CD4-positive, alpha-beta memory T cell (primary cell): ENCODE results near the gene SRR. TPM values are rescaled to one million over a fixed set of nuclear protein-coding genes. Genes with fewer than 3 reads are reported as not detected.

ENCODE experiments used
- CTCF ChIA-PET: fragments of 350-600 bp; sonication (Branson Sonifier 250); formaldehyde crosslinking; loops from one replicate; lab custom pipeline; 2021; ENCODE audit warnings: inconsistent platforms; ENCODE audit not compliant: partially characterized antibody; lab: Charles Lee
- POLR2A ChIA-PET: fragments of 350-600 bp; sonication (Branson Sonifier 250); formaldehyde crosslinking; loops from one replicate; lab custom pipeline; 2021; ENCODE audit not compliant: partially characterized antibody; lab: Charles Lee
- DNase-seq, 5 donors: peaks; one replicate each; pipeline versions ENCODE4 v3.0.0 to v3.0.0-alpha.2; 2020 to 2022; ENCODE audit warnings: mixed read lengths in 1 of 5
- H3K27ac ChIP-seq: one replicate; pipeline ENCODE4 v1.7.0; 2013; ENCODE audit warnings: low read depth, low read length
- H3K27me3 ChIP-seq: 2 replicates; pipeline ENCODE4 v1.7.0; 2013; ENCODE audit warnings: mild to moderate bottlenecking, low read length, moderate library complexity; ENCODE audit not compliant: insufficient read depth
- H3K36me3 ChIP-seq: 2 replicates; pipeline ENCODE4 v1.7.0; 2013; ENCODE audit warnings: mild to moderate bottlenecking, low read length, moderate library complexity; ENCODE audit not compliant: insufficient read depth
- H3K4me1 ChIP-seq: 2 replicates; pipeline ENCODE4 v1.7.0; 2013; ENCODE audit warnings: mild to moderate bottlenecking, low read length, moderate library complexity; ENCODE audit not compliant: insufficient read depth
- H3K4me3 ChIP-seq, 2 donors: one replicate each; pipeline ENCODE4 v1.7.0; 2013; ENCODE audit warnings: low read length in 2 of 2, mild to moderate bottlenecking in 1 of 2
- H3K9me3 ChIP-seq, 2 donors: one replicate each; pipeline ENCODE4 v1.7.0; 2013; ENCODE audit warnings: low read length in 2 of 2, control low read depth in 1 of 2; ENCODE audit not compliant: control insufficient read depth in 1 of 2
- H3K27ac Mint-ChIP-seq, 7 donors: one replicate each; pipeline ENCODE4 v1.8.0; 2020 to 2021; ENCODE audit warnings: mixed read lengths in 7 of 7, mild to moderate bottlenecking in 6 of 7, inconsistent platforms in 3 of 7, moderate library complexity in 3 of 7
- H3K27me3 Mint-ChIP-seq, 2 donors: one replicate each; pipeline ENCODE4 v1.8.0; 2020 to 2021; ENCODE audit warnings: mixed read lengths in 2 of 2
- H3K36me3 Mint-ChIP-seq, 2 donors: one replicate each; pipeline ENCODE4 v1.8.0; 2020 to 2021; ENCODE audit warnings: mixed read lengths in 2 of 2, inconsistent platforms in 1 of 2, mild to moderate bottlenecking in 1 of 2
- H3K4me1 Mint-ChIP-seq, 4 donors: one replicate each; pipeline ENCODE4 v1.8.0; 2020 to 2021; ENCODE audit warnings: mixed read lengths in 4 of 4, mild to moderate bottlenecking in 1 of 4
- H3K4me3 Mint-ChIP-seq, 8 donors: one replicate each; pipeline ENCODE4 v1.8.0; 2020 to 2021; ENCODE audit warnings: mixed read lengths in 8 of 8, mild to moderate bottlenecking in 7 of 8, moderate library complexity in 6 of 8, inconsistent platforms in 3 of 8
- H3K9me3 Mint-ChIP-seq, 8 donors: one replicate each; pipeline ENCODE4 v1.8.0; 2020 to 2021; ENCODE audit warnings: mixed read lengths in 8 of 8, mild to moderate bottlenecking in 5 of 8, inconsistent platforms in 3 of 8, moderate library complexity in 1 of 8
- intact Hi-C: fragments of 100-400 bp; cut with micrococcal nuclease; formaldehyde crosslinking; loops from one replicate; pipeline ENCODE4 v1.15.1; 2023
- polyA plus RNA-seq, 2 donors: library from polyadenylated mRNA; unstranded; fragments of 300-500 nt; fragmentation: Illumina TruSeq; gene quantifications; one replicate each; pipeline ENCODE4 v1.2.3, GENCODE V29; 2021
- total RNA-seq, 2 experiments: library from RNA; stranded (reverse); gene quantifications; one replicate each; pipeline ENCODE4 v1.2.3, GENCODE V29; 2021

SRR gene
- total and polyA plus RNA-seq, 4 experiments from 2014 or later: 5.6 to 13.1 (median 6.8) TPM

DNA sequence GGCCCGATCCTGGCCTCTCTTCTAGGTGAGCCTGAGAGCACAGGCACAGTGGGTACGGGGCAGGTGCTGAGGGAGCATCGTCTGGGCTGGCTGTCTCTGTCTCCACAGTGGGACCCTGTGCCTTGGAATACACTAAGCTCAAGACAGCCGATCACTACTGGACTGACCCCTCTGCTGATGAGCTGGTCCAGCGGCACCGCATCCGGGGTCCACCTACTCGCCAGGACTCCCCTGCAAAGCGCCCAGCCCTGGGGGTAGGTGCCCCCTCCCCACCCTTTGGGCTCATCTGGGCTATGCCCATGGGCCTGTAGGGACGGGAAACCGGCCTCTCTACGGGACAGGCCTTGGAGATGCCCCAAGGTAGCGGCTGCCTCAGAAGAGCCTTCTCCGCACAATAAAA is 59.1 kb downstream of the SRR start:
- DNase-seq: no peak
- no peak overlapping the region for H3K4me3 Mint-ChIP-seq
- Histone ChIP-seq H3K27ac (no peak overlapping the region), H3K36me3 (peaks cover 19% of the 10 kb centered on the region), H3K4me1 (no peaks in the 10 kb centered on the region), H3K4me3 (no peak overlapping the region), H3K9me3 (no peaks in the 10 kb centered on the region), H3K27me3 (no peaks in the 10 kb centered on the region)
- no peaks in the 10 kb centered on the region for H3K4me1 Mint-ChIP-seq
- no peak overlapping the region for H3K27ac Mint-ChIP-seq
- H3K36me3 Mint-ChIP-seq: peaks cover 6 to 35% of the 10 kb centered on the region in 2 donors
- ChIA-PET CTCF (interaction anchor here (1.0 kb wide), 1 partner anchor 24 kb away, joined by 3 read pairs; no protein-coding TSS in a partner anchor), POLR2A (no interaction called here)
- no peaks in the 10 kb centered on the region for H3K9me3 Mint-ChIP-seq
- intact Hi-C loops: no loop called here
- H3K27me3 Mint-ChIP-seq: no peaks in the 10 kb centered on the region

DNA sequence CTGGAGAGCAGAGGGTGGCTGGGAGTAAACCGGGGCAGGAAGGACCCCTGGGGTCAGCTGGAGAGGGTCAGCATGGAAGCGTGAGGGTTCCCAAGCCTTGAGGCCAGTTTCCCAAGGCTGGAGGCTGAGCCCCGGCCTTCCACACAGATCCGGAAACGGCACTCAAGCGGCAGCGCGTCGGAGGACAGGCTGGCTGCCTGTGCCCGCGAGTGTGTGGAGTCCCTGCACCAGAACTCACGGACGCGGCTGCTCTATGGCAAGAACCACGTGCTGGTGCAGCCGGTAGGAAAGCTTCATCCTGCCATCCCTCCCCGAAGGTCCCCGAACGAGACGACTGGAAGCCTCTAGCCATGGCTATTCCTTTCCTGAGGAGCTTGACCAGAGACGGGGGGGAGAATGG is 59.6 kb downstream of the SRR start:
- Mint-ChIP-seq H3K27ac (no peak overlapping the region), H3K9me3 (no peaks in the 10 kb centered on the region), H3K4me3 (no peak overlapping the region), H3K36me3 (peaks cover 8 to 36% of the 10 kb centered on the region in 2 donors), H3K4me1 (no peaks in the 10 kb centered on the region), H3K27me3 (no peaks in the 10 kb centered on the region)
- H3K27ac ChIP-seq: no peak overlapping the region
- no peaks in the 10 kb centered on the region for H3K27me3 ChIP-seq
- DNase-seq: no peak
- CTCF ChIA-PET: interaction anchor here (1.0 kb wide), 1 partner anchor 25 kb away, joined by 3 read pairs; no protein-coding TSS in a partner anchor
- POLR2A ChIA-PET: no interaction called here
- intact Hi-C loops: no loop called here
- H3K4me1 ChIP-seq: no peaks in the 10 kb centered on the region
- H3K4me3 ChIP-seq: no peak overlapping the region
- H3K36me3 ChIP-seq: peaks cover 19% of the 10 kb centered on the region
- no peaks in the 10 kb centered on the region for H3K9me3 ChIP-seq

GRCh38 chr17:2363851-2364762 is 60.4 kb downstream of the SRR start:
- H3K36me3 ChIP-seq: peaks cover 19% of the 10 kb centered on the region
- CTCF ChIA-PET: interaction anchor here (1.0 to 1.7 kb wide), 2 partner anchors 18 to 26 kb away, joined by 3 to 5 read pairs; no protein-coding TSS in a partner anchor
- POLR2A ChIA-PET: no interaction called here
- H3K27me3 ChIP-seq: no peaks in the 10 kb centered on the region
- no peak overlapping the region for H3K27ac ChIP-seq
- no peak overlapping the region for H3K4me3 ChIP-seq
- intact Hi-C loops: no loop called here
- no peak overlapping the region for H3K27ac Mint-ChIP-seq
- no peaks in the 10 kb centered on the region for H3K4me1 Mint-ChIP-seq
- no peaks in the 10 kb centered on the region for H3K27me3 Mint-ChIP-seq
- no peak overlapping the region for H3K4me3 Mint-ChIP-seq
- H3K36me3 Mint-ChIP-seq: peaks cover 8 to 36% of the 10 kb centered on the region in 2 donors
- H3K4me1 ChIP-seq: no peaks in the 10 kb centered on the region
- no peaks in the 10 kb centered on the region for H3K9me3 ChIP-seq
- no peaks in the 10 kb centered on the region for H3K9me3 Mint-ChIP-seq
- no peak for DNase-seq

DNA sequence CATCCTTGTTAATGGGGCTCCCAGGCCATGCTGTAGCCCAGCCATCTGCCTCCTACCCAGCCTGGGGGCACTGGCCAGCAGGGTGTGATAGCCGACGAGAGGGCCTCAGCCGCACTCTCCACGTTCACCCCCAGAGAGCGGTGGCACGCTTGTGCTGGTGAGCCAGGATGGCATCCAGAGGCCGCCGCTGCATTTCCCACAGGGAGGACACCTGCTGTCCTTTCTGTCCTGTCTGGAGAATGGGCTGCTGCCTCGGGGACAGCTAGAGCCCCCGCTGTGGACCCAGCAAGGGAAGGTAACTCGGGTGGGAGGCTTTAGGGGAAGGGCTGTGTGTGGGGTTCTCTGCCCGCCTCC is 61.0 kb downstream of the SRR start:
- Mint-ChIP-seq H3K36me3 (peaks cover 8 to 37% of the 10 kb centered on the region in 2 donors), H3K27me3 (no peaks in the 10 kb centered on the region), H3K27ac (no peak overlapping the region), H3K4me3 (no peak overlapping the region), H3K9me3 (no peaks in the 10 kb centered on the region), H3K4me1 (no peaks in the 10 kb centered on the region)
- ChIA-PET CTCF (interaction anchor here (1.7 kb wide), 1 partner anchor 17 kb away, joined by 5 read pairs; no protein-coding TSS in a partner anchor), POLR2A (no interaction called here)
- H3K9me3 ChIP-seq: no peaks in the 10 kb centered on the region
- H3K4me1 ChIP-seq: no peaks in the 10 kb centered on the region
- H3K4me3 ChIP-seq: no peak overlapping the region
- H3K36me3 ChIP-seq: peaks cover 19% of the 10 kb centered on the region
- no peaks in the 10 kb centered on the region for H3K27me3 ChIP-seq
- no peak for DNase-seq
- H3K27ac ChIP-seq: no peak overlapping the region
- intact Hi-C loops: no loop called here

GRCh38 chr17:2365132-2365531 is 61.4 kb downstream of the SRR start:
- DNase-seq: no peak
- Histone ChIP-seq H3K36me3 (peaks cover 19% of the 10 kb centered on the region), H3K9me3 (no peaks in the 10 kb centered on the region), H3K27ac (no peak overlapping the region), H3K4me3 (no peak overlapping the region), H3K4me1 (no peaks in the 10 kb centered on the region), H3K27me3 (no peaks in the 10 kb centered on the region)
- H3K36me3 Mint-ChIP-seq: peaks cover 8 to 38% of the 10 kb centered on the region in 2 donors
- H3K4me3 Mint-ChIP-seq: no peak overlapping the region
- no peaks in the 10 kb centered on the region for H3K27me3 Mint-ChIP-seq
- no peaks in the 10 kb centered on the region for H3K9me3 Mint-ChIP-seq
- H3K4me1 Mint-ChIP-seq: no peaks in the 10 kb centered on the region
- ChIA-PET CTCF (interaction anchor here (1.7 kb wide), 1 partner anchor 17 kb away, joined by 5 read pairs; no protein-coding TSS in a partner anchor), POLR2A (no interaction called here)
- intact Hi-C loops: no loop called here
- H3K27ac Mint-ChIP-seq: no peak overlapping the region

DNA sequence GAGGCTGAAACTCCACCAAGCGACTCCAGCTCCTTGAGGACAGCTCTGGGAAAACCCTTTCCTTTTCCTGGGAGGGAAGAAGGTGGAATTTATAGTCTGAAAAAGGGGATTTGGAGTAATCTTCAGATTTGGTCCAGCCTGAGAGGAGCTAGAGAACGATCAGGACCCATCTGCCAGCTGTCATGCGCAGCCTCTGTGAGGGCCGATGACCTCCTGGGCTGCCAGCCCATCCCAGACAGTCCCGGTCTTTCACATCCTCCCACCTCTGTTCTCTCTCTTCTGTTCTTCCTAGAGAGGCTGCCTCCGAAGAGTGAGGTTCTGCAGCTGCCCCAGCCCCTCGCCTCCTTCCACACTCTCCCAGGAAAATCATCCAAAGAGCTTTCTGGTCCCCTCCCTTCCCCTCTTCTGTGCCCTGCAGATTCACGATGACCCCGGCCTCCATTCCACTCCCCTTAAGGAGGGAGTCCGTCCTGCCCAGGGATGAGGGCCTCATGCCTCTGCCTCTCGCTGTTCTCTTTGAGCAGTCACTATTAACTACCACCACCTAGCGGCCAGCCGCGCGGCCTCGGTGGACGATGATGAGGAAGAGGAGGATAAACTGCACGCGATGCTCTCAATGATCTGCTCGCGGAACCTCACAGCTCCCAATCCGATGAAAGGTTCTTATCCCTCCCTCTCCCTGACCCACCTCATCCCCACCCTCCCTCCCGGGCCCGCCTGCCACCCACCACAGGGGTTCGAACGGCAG is 63.2 kb downstream of the SRR start:
- Mint-ChIP-seq H3K4me3 (no peak overlapping the region), H3K36me3 (peaks cover 14 to 40% of the 10 kb centered on the region in 2 donors), H3K9me3 (no peaks in the 10 kb centered on the region), H3K27ac (peak overlapping the region in 1 of 7 donors; percentile 76), H3K27me3 (no peaks in the 10 kb centered on the region), H3K4me1 (no peaks in the 10 kb centered on the region)
- POLR2A ChIA-PET: no interaction called here
- Histone ChIP-seq H3K4me1 (no peaks in the 10 kb centered on the region), H3K27me3 (no peaks in the 10 kb centered on the region), H3K4me3 (no peak overlapping the region), H3K9me3 (no peaks in the 10 kb centered on the region), H3K27ac (no peak overlapping the region), H3K36me3 (peaks cover 24% of the 10 kb centered on the region)
- intact Hi-C loops: no loop called here
- no peak for DNase-seq
- CTCF ChIA-PET: interaction anchor here (4.1 kb wide), 1 partner anchor 16 kb away, joined by 18 read pairs; no protein-coding TSS in a partner anchor

- ChIA-PET POLR2A (no interaction called here), CTCF (interaction anchor here (4.1 kb wide), 1 partner anchor 14 kb away, joined by 18 read pairs; no protein-coding TSS in a partner anchor)
- intact Hi-C loops: no loop called here
- peaks cover 19% of the 10 kb centered on the region for H3K36me3 ChIP-seq
- no peak for DNase-seq
- H3K4me3 ChIP-seq: no peak overlapping the region
- H3K27ac Mint-ChIP-seq: peak overlapping the region in 1 of 7 donors; percentile 11
- H3K27ac ChIP-seq: no peak overlapping the region
- H3K4me1 ChIP-seq: no peaks in the 10 kb centered on the region
- H3K9me3 ChIP-seq: no peaks in the 10 kb centered on the region
- H3K4me1 Mint-ChIP-seq: no peaks in the 10 kb centered on the region
- H3K36me3 Mint-ChIP-seq: peaks cover 10 to 39% of the 10 kb centered on the region in 2 donors
- H3K27me3 Mint-ChIP-seq: no peaks in the 10 kb centered on the region
- H3K9me3 Mint-ChIP-seq: peaks cover 0 to 2% (median 0%) of the 10 kb centered on the region in 8 donors
- no peaks in the 10 kb centered on the region for H3K27me3 ChIP-seq
- no peak overlapping the region for H3K4me3 Mint-ChIP-seq
Observed at GRCh38 chr17:2368359-2368758, 64.6 kb downstream of the SRR start.
